ELF-1 (cell line): ENCODE data around the gene ADCYAP1R1.
"Not testable (repeated sequence)": the region's sequence is repeated elsewhere in the genome, so short reads cannot be mapped to it uniquely, and the experiment has no call there.

ENCODE experiments used
- DNase-seq: peaks from one replicate; pipeline ENCODE4 v3.0.0-alpha.2; 2016; ENCODE audit warnings: low read depth, low spot score

ADCYAP1R1 gene

GRCh38 chr7:31134246-31135188, 82.4 kb downstream of the ADCYAP1R1 start:
- peak; percentile 92 for DNase-seq

- DNase-seq, result no peak
Measured at GRCh38 chr7:31137234-31137633, 85.1 kb downstream of the ADCYAP1R1 start.

GRCh38 chr7:31145339-31145738, 93.2 kb downstream of the ADCYAP1R1 start:
- DNase-seq, result peak; percentile 22

GRCh38 chr7:31146030-31146429, 93.9 kb downstream of the ADCYAP1R1 start:
- no peak for DNase-seq

GRCh38 chr7:31146538-31146937, 94.4 kb downstream of the ADCYAP1R1 start:
- no peak for DNase-seq

GRCh38 chr7:31151849-31152248, 99.7 kb downstream of the ADCYAP1R1 start:
- DNase-seq, result no peak

- not testable (repeated sequence) for DNase-seq
Measured at GRCh38 chr7:31153318-31153717, 101.2 kb downstream of the ADCYAP1R1 start.

- DNase-seq, result no peak
Measured at GRCh38 chr7:31160941-31161340, 108.8 kb downstream of the ADCYAP1R1 start.
